AG08396 (cell line): ENCODE data around the gene MRLN.
"Not testable (repeated sequence)": the region's sequence is repeated elsewhere in the genome, so short reads cannot be mapped to it uniquely, and the experiment has no call there.

ENCODE experiments used
- DNase-seq: peaks from one replicate; pipeline ENCODE4 v3.0.0; 2012; ENCODE audit warnings: low spot score, mixed read lengths

The MRLN gene

DNA sequence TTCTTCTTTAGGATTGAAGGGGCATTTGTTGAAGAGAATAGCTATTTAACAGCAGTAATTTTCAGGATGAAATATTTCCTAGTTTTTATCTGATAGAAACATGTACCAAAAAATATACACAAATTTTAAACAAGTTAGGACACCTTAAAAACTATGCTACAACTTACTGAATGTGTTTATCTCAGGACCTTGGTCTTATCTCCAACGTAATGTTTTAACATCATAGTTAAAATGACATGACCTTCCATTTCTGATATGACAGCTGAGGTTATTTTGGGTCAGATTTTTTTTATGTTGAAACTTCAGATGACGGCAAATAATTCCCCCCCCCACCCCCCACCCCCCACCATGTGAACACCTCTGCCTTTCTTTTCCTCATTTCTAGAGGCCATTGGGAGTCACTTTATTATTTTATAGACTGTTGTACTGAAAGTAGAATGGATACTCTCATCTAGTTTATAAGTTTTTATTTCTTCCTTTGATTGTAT, 8.0 kb downstream of the MRLN start:
- DNase-seq, result no peak

DNA sequence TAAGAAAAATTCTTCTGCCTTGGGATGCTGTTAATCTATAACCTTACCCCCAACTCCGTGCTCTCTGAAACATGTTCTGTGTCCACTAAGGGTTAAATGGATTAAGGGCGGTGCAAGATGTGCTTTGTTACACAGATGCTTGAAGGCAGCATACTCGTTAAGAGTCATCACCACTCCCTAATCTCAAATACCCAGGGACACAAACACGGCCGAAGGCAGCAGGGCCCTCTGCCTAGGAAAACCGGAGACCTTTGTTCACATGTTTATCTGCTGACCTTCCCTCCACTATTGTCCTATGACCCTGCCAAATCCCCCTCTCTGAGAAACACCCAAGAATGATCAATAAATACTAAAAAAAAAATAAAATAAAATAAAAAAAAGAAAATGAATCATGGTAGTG, 8.5 kb downstream of the MRLN start:
- not testable (repeated sequence) for DNase-seq

DNA sequence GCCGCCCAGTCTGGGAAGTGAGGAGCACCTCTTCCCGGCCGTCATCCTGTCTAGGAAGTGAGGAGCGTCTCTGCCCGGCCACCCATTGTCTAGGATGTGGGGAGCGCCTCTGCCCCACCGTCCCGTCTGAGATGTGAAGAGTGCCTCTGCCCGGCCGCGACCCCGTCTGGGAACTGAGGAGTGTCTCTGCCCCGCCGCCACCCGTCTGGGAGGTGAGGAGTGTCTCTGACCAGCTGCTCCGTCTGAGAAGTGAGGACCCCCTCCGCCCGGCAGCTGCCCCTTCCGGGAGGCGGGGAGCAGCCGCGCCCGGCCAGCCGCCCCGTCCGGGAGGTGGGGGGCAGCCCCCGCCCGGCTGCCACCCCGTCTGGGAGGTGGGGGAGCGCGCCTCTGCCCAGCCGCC, 9.1 kb downstream of the MRLN start:
- not testable (repeated sequence) for DNase-seq

DNA sequence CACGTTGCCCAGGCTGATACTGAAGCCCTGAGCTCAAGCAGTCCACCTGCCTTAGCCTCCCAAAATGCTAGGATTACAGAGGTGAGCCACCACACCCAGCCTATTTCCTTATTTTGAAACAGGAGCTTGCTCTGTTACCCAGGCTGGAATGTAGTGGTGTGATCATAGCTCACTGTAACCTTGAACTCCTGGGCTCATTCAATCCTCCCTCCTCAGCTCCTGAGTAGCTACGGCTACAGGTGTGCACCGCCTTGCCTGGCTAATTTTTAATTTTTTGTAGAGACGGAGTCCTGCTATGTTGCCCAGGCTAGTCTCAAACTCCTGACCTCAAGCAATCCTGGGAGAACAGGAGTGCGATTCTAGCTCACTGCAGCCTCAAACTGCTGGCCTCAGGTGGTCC, 11.7 kb downstream of the MRLN start:
- DNase-seq, result no peak

DNA sequence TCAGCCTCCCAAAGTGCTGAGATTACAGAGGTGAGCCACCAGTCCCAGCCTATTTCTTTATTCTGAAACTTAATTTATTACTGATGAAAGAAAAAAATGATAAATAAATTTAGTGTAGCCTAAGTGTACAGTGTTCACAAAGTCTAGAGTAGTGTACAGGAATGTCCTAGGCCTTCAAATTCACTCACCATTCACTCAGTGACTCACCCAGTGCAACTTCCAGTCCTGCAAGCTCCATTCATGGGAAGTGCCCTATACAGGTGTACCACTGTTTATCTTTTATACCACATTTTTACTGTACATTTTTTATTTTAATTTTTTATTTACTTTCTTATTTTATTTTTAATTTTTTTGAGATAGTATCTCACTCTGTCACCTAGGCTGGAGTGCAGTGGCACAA, 12.2 kb downstream of the MRLN start:
- no peak for DNase-seq

DNA sequence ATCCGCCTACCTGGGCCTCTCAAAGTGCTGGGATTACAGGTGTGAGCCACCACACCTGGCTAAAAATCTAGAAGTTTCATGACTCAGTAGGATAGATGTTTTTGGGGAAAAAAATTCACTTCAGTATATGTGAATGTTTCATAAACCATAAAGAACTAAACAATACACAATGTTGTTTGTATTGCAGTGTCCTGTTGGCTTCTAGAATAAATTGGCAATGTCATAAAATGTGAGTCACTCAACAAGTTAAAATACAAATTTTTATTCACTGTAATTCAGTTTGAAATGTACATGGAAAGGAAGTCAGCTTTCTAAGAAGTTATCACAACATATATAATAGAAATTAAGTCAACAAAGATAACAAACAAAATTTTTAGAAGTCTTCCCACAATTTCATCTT, 16.5 kb downstream of the MRLN start:
- DNase-seq, result no peak

DNA sequence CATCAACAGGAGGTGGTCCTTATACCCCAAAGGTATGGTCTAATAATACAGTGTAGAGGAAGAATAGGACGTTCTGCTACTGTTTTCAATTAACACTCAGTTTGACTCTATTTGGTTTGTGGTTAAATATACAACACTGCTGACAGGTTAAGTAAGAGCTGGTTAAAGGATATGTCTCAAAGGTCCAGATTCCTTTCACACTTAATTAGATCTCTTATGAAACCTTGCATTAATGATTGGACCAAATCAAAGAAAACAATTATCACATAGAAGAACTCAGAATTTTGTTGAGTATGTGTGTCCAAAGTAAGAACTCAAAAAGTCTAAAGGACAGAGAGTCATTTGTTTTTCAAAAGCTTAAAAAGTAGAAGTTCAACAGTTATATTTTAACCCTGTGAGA, 18.0 kb downstream of the MRLN start:
- DNase-seq, result no peak

DNA sequence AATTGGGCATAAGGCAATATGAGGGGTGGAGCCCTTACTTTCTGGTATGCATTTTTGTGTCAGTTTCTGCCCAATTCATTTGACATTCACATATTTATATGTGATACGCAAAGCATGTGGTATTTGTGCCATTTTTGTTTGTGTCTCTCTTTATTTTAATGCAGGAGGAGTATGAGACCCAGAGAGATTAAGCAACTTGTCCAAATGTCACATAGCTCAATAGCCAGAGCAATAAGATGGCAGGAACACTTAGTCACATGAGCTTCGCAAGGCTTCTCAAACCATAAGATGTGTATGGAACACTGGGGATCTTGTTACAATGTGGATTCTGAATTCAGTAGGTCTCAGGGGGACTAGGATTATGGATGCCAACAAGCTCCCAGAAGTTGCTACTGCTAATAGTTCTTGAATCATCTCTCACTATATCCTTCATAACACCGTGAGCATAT, 19.2 kb downstream of the MRLN start:
- no peak for DNase-seq

DNA sequence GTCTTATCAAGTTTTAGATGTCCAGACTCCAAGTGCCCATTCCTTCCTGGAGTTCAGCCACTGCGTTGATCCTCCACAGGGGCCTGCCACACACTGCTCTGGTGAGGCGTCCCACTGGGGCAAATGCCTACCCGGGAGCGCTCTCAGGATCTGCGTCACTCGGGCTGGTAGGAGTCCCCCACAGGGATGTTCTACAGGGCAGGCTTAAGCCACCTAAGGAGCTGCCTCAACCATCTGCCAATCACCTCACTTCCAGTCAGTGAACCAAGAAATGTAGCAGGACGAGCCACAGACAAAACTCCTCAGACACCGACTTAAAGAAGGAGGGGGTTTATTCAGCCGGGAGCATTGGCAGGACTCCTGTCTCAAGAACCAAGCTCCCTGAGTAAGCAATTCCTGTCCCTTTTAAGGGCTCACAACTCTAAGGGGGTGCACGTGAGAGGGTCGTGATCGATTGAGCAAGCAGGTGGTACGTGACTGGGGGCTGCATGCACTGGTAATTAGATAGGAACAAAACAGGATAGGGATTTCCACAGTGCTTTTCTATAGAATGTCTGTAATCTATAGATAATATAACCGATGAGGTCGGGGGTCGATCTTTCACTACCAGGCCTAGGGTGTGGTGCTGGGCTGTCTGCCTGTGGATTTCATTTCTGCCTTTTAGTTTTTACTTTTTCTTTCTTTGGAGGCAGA, 19.8 kb downstream of the MRLN start:
- not testable (repeated sequence) for DNase-seq

DNA sequence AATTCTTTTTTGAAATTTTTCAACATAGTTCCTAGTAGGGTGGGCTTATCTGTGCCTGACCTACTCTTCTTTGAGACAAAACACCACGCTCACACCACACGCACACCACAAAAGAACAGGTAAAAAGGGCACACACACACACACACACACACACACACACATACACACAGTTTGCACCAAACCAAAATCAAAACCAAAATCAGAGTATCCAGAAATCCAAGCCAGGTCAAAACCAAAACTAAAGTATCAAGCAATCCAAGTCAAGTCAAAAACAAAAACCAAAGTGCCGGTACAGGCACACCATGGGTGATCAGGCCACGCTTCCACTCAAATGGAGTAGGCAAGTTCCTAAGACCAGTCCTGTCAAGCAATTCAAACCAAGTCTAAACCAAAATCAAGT, 20.4 kb downstream of the MRLN start:
- not testable (repeated sequence) for DNase-seq

DNA sequence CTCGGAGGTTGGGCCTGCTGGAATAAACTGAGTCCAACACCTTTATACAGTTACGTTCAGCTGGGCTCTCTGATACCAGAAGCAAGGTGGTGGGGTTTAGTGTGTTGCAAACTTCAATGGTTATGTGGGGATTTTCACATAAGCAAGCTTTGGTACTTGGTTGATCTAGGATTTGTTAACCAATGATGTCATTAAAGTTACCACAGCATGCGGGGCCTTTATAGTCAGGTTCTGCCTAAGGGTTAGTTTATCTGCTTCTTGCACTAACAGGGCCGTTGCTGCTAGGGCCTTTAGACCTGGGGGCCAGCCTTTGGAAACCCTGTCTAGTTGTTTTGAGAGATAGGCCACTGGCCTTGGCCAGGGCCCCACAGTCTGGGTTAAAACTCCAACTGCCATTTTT, 24.1 kb downstream of the MRLN start:
- not testable (repeated sequence) for DNase-seq

DNA sequence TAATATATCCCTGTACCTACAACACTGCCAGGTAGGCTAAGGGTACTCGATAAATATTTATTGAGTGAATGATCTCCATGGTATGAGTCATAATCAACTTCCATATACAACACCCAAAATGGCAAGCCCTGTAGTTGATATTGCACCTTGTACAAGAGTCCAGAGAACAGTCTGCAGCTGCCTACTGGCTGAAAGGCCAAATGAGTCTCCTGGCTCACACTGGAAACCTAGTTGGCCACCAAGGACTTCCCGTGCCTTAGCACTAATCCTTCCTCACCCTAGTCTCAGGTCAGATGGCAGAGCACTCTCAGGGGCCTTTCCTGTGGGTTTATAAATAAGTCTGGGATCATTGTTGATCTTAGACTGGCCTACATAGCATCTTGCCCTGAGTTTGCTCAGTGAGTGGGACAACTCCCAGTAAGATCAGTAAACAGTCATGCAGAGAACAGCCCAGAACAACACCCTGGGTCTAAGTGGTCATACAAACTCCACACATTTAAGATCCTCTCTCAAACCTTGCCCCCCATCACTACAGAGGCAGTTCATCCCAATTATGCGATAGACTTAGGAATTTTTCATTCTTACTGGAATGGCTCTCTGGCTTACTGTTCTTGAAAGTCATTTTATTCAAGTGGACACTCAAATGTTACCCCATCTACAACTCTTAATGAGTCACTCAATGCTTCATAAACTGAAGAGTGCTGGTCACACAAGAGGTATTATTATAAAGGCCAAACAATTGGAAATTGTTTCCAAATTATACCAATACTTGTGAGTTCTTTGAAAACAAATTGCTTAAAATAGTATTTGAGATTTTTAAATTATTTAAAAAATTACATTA, 28.9 kb downstream of the MRLN start:
- DNase-seq, result no peak

DNA sequence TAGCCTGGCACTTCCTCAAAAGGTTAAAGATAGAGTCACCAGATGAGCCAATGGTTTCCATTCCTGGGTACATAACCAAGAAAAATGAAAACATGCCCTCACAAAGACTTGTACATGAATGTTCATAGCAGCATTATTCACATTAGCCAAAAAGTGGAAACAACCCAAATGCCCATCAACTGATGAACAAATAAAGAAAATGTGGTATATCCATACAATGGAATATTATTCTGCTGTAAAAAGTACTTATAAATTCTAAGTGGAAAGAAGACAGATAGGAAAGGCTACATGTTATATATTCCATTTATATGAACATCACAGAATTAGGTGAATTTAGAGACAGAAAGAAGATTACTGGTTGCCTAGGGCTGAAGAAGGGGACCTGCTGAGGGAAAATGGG, 32.9 kb downstream of the MRLN start:
- no peak for DNase-seq

DNA sequence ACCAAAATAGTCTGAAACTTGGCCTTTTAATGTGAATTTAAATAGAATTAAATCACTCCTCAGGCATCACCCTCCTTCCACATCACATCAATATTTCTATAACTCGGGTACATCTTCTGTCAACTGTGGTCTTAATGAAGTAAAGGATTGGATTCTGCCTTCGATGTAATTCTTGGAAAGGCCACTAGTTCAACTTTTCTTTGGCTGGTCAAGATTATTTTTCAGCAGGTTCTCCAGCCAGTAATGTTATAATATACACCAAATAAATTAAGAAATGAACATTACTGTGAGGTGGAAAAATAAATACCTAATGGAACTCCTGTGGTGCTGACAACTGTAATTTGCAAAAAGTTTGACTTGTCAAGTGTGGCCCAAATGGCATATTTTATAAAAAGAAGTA, 33.9 kb downstream of the MRLN start:
- DNase-seq, result no peak

DNA sequence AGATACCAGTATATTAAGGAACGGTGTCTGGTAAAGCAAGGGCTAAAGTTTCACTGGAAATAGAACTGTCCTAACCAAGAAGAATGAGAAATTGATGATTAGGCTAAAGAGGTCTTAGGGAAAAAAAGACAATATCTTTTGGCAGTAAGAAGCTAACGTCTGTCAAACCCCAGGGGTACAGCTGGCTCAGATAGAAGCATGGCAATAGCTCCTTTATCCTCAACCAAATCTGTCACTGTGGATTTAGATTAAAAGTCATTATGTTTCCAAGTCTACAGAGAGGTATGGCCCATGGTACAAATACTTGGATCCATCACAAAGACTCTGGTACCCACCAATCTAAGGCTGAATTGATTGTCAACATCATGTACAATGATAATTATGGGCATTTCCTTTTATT, 35.0 kb downstream of the MRLN start:
- no peak for DNase-seq

DNA sequence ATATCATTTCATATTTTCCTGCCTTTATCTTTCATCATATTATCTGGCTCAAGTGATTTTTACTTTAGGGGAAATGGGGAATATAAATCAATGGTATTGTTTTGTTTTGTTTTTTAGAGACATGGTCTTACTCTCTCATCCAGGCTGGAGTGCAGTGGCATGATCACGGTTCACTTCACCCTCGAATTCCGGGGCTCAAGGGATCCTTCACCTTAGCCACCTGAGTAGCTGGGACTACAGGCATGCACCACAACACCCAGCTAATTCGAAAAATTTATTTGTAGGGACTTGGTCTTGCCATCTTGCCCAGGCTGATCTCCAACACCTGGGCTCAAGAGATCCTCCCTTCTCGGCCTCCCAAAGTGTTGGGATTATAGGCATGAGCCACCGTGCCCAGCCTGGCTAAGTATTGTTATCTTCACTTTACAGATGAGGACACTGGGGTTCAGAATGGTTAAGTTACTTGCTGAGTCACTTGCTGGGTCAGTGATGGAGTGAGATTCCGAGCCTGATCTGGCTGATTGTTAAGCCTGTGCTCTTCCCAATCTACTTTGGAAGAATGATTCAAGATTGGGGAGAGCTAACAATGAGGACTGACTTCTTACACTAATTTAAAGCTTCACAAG, 39.9 kb downstream of the MRLN start:
- no peak for DNase-seq

DNA sequence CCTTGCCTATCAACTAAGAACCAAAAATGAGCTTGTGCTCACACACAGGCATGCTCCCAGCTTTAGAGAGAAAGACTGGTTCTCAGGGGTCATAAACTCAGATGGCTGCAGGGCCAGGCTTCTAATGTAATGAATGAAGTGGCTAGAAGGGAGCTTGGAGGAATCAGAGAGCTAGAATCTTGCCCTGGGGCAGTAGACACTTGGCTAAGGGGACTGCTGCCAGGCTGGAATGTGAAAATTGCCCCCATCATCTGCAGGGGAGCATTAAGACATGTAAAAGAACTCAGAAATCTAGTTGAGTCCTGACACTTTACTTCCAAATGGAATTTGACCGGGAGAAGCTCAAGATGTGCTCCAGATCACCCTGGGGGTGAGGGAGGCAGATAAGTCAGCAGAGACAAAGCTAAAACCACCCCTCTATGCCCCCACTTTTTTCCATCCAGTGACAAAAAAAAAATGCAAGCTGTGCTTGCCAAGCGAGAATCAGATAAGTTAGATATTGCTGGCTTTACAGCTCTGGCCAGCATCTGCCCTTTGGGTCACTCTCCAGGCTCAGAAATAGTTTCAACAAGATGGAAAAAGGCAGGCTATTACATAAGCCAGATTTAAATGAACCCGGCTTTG, 41.3 kb downstream of the MRLN start:
- no peak for DNase-seq

DNA sequence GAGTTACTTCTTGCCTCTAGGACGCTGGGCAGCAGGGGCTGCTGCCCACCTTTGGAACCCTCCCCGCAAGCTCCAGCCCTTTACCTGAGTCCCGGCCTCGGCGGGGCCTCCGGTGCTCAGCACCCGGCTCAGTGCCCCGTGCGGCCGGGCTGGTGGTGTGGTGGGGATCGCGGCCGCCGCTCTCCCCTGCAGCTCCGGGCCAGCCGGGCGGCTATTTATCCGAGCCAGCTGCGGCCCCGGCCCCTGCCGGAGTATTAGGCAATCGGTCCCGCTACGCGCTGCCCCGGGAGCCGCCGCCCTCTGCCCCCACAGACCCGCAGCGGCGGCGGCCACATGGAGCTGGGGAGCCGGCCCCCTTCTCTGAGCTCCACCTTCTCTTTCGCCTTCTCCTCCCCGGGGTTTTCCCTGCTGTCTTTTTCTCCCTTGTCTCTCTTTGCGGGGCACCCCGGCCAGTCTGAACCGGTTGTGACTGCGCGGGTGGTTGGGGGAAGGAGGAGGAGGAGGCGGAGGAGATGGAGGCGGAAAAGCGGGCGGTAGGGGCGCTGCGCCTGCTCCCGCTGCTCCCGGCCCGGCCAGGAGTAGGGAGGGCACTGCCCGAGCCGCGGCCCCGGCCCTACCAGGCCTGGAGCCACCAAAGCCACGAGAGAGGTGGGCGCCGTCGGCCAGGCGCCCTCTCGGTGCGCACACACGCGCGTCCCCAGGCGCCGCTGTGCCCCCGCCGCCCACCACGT, 43.7 kb downstream of the MRLN start, which contains the start of gene SLC16A9:
SLC16A9 (minus strand) TSS at position 456 of the 731 bp plus-strand sequence. CDS start 25,559 bp downstream, outside the sequence.
- DNase-seq, result peak; percentile 70

DNA sequence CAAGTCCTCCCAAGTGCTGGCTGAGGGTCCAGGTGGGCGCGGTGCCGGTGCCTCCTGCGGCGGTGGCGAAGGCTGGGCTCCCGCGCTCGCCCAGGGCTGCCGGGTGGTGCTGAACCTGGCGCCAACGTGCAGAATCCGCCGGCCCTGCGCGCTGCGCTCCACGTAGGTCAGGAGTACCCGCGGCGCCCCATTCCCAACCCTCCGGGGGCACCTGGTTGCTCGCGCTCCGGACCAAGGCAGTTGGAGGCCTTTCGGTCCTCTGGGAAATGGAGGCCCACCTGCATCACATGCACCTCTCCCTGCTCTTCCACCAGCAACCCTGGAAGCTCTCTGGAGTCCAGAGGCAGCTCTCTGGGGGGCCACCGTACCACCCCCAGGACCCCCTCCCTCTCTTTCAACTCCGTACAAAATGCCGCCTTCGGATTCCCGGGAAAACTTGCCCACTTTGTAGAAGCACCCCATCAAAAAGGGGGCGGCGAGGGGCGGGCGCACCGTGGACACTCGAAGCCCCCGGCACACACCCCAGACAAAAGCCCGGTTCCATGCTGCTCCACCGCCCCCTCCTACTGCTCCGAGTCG, 44.4 kb downstream of the MRLN start:
- DNase-seq, result peak; percentile 12

DNA sequence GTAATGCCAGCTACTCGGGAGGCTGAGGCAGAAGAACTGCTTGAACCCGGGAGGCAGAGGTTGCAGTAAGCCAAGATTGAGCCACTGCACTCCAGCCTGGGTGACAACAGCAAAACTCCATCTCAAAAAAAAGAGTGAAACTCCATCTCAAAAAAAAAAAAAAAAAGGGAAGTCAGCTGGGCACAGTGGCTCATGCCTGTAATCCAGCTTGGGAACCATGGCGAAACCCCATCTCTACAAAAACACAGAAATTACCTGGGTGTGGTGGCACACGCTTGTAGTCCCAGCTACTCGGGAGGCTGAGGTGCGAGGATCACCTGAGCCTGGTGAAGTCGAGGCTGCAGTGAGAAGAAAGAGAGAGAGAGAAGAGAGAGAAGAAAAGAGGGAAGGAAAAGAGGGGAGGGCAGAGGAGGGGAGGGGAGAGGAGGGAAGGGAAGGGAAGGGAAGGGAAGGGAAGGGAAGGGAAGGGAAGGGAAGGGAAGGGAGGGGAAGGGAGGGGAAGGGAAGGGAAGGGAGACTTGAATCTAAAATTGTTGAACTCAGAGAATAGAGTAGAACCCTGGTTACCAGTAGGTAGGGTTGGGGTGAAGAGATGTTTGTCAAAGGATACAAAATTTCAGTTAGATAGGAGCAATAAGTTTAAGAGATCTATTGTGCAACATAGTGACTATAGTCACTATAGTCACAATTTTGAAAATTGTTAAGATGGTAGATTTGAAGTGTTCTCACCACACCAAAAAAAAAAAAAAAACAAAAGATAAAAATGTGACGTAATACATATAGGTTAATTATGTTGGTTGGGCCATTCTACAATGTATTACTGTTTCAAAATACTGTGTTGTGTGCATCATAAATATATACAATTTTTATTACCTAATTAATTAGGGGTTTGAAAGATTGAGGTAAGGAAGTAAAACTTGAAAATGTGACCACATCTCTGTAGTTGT, 46.1 kb downstream of the MRLN start:
- DNase-seq, result no peak
